ENCODE data around the gene OLFM1.
A peak's percentile ranks its signal among the peaks of the same experiment; 100 is the strongest.

The OLFM1 gene

DNA sequence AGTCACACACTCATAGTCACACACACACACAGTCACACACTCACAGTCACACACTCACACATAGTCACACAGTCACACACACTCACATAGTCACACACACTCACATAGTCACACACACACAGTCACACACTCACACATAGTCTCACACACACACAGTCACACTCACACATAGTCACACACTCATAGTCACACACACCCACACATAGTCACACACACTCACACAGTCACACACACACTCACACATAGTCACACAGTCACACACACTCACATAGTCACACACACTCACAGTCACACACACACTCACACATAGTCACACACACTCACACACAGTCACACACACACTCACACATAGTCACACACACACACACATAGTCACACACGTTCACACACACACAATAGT is 4.1 kb downstream of the OLFM1 start:
- DNase-seq: no peak

DNA sequence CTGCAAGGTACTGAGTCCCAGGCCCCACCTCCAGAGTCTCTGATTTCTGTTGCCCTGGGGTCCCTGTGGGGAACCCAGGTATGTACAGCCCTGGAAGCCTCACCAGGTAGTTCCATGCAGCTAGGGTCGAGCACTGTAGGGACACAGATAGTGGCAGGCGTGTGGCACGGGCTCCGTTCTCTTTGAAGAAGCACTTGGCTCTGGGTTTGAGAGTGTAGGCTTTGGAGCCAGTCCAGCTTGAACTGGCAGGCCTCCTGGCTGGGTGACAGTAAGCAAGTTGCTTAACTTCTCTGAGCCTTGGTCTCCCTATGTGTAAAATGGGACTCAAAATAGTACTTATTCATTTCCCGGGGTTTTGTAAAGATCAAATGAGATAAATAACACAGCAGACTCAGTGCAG is 5.6 kb downstream of the OLFM1 start:
- no peak for DNase-seq

DNA sequence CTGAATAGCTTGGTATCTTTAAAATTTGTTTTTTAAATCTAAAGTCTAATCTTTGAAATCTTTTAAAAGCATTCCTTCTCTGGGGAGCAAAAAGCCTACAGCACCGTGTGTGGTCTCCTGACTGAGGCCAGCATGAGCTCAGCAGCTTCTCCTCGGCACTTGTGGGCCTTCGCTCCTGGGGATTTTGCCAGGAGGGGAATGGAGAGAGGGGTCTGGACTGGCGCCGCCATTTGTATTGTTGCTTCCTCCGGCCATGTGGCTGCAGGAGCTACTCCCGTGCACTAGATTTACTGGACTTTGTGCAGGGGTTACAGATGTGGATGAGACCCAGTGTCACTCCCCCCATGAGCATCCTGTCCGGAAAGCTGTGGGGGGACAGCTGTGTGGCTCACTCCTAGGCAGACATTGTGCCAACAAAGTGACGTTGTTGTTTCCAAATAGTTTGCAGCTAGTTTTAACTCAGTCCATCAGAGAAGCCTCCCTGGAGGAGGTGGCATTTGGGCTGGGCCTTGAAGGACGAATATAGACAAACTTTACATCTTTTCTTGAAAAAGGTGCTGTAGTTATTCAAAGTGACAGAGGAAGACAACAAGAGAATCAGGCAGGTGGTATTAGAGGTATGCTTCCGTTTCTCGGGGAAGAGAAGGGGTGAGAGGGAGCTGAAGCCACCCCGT is 6.6 kb downstream of the OLFM1 start:
- DNase-seq: no peak

DNA sequence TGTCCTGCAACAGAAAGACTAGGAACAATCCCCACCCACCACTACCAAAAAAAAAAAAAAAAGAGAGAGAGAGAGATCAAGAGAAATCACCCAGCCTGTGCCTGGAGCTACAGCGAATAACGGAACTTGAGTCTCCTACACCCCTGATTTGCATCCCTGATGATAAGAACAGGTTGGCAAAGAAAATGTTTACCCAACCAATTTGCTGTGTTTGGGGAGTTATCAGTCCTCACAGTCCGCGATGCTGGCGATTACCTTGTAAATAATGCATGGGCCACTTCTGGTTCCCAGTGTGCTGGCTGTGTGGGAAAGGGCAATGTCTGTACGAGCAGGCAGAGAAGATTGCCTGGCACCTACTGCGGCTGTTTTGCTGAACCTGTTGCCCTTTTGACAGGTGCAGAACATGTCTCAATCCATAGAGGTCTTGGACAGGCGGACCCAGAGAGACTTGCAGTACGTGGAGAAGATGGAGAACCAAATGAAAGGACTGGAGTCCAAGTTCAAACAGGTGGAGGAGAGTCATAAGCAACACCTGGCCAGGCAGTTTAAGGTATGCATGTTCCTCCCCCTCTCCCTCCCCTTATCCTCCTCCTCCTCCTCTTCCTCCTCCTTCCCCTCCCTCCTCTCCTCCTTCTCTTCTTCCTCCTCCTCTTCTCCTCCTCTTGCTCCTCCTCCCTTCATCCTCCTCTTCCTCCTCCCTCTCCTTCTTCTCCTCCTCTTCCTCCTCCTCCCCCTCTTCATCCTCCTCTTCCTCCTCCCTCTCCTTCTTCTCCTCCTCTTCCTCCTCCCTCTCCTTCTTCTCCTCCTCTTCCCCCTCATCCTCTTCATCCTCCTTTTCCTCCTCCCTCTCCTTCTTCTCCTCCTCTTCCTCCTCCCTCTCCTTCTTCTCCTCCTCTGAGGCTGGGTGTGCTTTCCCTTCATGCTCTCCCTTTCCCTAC is 8.3 kb downstream of the OLFM1 start:
- DNase-seq: peak; percentile 6

DNA sequence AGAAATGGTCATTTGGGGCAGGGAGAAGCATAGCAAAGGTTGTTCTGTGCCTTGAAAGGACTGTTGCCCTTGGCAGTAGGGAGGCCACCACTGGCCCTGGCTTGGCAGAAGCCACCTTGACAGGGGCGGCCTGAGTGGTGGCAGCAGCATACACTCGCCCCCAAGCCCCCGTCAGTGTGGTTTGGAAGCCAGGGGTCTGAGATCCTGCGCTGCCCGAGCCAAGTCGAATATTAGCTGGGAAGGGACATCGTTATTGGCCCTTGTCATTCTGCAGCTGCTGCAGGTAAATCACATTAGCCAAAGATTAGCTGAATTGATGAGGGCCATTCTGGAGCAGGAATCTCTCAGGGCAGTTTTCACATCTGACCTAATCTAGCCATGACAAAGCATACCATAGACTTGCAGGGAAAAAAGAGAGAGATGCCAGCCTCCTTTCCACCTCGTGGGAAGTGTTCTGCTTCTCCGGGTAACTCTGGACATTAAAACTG is 9.0 kb downstream of the OLFM1 start:
- DNase-seq: no peak

DNA sequence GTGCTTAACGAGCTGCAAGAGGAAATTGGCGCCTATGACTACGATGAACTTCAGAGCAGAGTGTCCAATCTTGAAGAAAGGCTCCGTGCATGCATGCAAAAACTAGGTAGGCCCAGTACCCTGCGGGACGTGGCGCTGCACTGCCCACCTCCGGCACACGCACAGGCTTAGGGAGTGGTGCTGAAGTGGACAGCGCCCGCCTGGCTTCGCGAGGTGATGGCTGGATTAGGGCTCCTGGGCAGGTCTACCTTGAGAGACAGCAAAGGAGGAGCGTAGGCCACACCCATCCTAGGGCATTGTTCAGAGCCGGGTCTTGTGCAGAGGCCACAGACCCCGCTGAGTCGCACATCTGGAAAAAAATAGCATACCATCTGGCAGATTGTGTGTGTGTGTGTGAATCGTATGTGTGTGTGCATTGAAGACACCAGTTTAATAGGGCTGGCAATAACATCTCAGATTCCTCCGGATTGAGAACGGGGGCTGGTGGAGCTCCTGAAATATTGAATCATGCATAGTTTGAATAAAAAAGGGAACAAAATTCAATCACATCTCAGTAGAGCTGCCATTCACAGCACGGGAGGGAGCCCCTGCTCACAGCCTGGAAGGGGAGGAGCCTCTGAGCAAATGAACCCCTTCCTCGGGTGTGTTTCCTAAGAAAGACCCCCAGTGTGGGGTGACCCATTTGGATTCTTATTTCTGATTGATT is 11.1 kb downstream of the OLFM1 start:
- DNase-seq: no peak

DNA sequence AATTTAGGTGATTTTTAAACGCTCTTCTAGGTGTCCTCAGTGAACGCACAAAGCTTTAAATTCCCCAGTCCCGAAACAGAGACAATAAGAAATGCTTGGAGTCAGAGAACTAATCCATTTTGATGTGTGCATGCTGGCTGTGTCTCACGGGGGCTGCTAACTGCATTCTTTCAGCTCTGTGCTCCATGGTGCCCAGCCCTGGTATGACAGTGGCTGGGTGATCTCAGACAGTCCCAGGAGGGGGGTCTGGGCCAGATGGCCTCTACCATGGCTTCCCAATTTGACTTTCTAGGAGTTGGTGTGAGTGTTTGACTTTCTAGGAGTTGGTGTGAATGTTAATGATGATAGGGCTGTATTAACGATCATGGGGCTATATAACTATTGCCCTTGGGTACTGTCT is 12.1 kb downstream of the OLFM1 start:
- DNase-seq: no peak

DNA sequence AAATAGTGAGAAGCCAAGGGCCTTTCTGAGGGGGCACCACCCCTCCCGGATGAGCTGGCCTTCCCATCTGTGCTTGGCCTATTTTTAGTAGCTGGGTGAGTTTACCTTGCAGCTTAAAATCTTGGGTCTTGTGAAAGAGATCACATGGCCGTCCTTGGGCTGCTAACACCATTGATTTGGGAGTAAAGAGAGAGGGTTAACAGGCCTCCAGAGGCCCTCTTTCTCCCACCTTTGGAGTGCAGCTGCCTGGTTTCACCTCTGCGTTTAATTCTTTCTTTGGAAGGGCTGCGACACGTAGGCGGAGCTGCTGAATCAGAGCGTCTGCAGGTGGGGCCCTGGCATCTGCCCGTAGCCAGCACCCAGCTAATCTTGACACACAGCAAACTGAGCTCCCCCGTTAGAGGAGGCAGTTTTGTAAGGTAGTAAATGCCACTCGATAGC is 12.8 kb downstream of the OLFM1 start:
- DNase-seq: peak; percentile 75

DNA sequence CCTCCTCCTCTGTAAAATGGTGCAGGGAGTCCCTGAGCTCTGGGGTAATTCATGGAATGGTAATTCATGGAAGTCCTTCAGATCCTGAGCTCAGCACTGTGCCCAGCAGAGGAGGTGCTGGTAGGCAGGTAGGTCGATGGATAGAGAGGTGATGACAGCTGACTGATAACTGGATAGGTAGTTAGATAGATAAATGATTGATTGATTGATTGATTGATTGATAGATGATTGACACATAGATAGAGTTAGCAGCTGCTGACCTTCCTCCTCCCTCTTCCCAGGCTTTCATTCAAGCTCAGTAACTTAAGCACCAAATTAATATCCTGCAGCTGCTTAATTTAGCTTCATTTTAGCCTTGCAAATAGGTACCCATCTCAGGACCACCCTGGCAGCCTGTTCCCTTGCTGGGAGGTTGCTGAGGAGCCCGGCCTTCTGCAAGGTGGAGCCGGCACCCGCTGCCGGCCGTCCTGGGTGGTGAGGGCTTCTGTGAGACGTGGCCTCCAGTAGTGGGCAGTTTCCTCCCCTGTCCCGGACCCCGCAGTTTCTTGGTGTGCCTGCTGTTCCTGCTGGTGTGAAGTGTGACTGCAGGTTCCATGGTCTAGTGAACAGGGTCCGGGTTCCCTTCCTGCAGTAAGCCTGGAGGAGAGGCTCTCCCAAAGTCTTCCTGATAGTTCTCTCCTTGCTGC is 13.4 kb downstream of the OLFM1 start:
- no peak for DNase-seq

DNA sequence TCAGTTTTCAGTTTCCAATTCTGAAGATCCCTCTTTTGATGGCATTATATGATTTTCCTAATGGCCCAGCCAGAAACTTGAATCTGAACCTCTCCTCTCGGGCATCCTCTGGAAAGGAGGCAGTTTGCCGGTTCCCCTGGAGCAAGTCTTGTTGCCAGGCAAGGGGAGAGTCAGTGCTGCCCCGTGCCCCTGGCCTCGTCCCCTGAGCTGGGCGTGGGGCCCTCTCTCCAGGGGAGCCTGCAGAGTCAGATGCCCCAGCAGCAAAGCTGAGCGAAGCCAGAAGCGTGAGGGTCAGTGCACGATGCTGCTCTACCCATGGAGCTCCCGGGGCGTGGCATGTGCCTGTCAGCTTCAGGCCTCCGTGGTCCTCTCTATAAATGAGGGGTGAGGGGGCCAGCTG is 14.0 kb downstream of the OLFM1 start:
- DNase-seq: no peak

DNA sequence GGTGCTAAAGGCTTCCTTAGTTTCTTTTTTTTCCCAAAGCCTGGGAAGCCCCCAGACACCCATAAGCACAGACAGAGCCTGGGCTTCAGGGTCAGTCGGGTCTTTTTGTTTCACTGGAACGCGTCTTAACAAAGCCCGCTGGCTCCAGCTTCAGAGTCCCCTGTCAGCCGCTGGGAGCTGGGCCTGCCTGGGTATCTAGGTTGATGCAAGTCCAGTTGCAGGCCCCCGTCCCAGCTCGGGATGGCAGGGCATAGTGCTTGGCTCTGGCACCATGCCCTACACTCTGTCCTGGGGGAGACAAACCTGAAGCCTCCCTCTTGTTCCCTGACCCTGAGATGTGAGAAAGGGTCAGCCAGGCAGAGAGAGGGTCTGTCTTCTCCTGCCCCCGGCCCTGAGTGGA is 14.5 kb downstream of the OLFM1 start:
- no peak for DNase-seq

DNA sequence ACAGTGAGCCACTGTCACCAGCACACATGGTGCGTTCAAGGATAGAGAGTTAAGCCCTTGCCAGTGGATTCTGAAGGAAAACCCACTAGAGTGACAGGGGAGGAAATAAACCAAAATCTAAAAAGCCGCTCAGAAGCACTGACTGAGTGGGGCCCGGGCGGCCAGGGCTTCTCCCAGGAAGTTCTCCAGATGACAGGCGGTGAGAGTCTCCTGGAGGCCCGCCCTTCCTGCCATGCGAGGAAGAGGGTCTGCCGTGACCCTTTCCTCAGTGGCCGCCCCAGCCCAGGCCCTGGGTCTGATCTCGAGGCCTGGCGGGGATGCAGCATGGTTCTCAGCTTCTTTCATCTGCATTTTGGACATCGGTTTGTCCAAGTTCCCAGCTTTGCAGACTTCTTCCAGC is 14.9 kb downstream of the OLFM1 start:
- DNase-seq: no peak

DNA sequence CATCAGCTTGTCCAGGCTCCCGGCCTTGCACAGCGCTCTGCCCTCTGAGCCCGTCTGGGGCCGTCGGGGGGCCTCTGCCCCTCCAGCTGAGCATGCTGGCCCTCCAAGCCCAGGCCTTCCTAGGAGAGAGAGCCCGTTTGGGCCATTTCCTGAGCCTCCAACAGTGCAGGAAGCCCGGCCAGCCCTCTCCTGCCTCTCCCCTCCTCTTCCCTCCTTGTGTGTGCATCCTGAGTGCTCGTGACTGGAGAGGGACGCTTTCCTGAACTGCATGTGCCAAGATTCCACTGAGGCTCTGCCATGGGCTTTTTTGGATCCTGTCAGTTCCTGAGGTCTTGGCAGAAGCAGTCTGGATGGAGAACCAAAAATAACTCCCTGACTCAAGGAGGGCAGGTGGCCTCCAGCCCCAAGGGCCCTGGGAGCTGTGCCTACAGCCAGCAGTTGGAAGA is 15.6 kb downstream of the OLFM1 start:
- no peak for DNase-seq

DNA sequence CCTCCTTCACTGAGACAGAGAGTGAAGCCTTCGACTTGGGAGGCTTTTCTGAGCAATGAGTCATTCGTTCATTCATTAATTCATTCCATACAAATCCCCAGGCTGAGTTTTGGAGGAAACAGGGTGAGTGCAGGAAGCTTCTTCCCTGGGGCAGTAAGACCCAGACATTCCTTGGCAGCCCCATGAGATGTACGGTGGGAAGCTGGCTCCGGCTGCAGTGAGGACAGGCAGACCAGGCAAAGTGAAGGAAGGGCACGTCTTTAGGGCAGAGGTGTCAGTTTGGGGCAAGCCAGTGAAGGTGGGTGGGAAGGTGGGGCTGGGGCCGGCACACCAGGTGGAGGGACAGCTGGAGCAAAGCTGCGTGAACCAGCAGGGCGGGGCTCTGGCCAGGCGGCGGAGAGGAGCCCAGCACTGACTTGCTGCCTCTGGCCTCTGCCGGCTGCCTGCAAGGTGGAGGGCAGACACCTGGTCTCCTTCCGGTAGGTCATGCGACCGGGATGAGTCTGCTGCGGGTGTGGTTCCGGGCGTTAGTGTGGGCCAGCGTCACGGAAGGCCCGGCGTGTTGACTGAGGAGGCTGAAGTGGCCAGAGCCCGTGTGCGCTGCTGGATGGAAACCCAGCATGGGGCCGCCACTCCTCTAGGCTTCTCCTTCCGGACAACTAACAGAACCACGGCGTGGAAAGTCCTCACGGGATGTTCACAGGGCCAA is 16.6 kb downstream of the OLFM1 start:
- DNase-seq: no peak

DNA sequence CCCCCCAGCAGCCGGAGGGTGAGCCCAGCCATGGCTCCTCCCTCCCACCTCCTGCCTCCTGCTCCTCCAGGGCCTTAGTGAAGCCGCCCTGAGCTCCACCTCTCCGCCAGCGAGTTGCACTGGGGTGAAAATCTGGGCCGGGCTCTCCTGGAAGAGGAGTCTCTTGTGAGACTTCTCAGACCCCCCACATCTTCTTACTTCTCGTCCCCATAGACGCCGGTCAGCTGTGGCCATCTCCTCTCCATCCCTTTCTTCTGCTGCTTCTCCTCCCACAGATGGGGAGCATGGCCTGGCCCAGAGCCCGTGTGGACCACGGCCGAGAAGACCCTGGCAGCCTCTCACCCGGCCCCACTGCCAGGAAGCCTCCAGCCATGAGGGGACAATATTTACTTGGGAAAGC is 17.3 kb downstream of the OLFM1 start:
- DNase-seq: no peak

DNA sequence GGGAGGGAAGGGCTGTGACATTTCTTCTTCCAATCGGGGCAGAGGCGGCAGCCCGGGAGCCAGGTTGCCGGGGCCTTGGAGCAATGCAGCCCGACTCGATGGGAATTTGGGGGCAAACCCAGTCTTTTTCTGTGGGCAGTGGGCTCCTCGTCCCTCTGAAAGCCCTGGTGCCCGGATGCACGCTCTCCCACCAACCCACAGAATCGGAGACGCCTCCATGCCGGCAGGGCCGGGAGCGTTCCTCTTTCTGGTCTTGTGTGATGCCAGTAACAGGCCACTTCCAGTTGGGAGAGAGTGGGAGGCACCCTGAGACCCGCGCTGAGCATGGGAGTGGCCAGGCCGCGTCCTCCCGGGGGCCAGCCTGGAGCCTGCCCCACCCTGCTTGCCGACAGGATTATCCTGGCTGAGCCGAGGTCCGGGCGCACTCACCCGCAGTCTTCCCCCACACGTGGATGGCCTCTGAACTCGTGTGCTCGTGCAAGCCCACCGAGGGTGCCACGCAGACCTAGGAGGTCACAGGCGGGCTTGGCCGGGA is 17.8 kb downstream of the OLFM1 start:
- DNase-seq: no peak

DNA sequence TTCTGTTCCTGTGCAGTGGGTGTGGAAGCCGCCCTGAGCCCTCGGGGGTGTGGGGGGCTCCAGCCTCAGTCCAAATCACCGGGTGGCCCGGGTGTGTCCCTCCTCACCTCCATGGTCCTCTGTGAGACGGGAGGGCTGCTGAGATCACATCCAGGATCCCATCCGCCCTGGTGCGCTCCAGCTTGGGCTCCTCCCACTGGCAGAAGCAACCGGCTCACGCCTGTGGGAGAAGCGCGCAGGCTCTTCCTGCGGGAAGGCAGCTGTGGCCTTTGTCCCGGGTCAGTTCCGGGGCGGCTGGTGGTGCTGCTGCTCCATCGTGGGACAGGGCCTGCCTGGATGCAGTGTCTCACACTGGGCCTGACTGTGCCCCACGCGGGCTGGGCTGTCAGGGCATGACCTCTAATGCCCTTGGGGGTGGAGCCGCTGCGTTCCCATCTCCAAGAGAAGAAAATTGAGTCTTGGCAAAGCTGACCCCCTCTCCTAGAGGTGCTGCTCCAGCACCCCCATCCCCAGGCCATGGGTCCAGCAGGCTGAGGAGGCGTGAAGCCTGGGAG is 18.5 kb downstream of the OLFM1 start:
- no peak for DNase-seq

DNA sequence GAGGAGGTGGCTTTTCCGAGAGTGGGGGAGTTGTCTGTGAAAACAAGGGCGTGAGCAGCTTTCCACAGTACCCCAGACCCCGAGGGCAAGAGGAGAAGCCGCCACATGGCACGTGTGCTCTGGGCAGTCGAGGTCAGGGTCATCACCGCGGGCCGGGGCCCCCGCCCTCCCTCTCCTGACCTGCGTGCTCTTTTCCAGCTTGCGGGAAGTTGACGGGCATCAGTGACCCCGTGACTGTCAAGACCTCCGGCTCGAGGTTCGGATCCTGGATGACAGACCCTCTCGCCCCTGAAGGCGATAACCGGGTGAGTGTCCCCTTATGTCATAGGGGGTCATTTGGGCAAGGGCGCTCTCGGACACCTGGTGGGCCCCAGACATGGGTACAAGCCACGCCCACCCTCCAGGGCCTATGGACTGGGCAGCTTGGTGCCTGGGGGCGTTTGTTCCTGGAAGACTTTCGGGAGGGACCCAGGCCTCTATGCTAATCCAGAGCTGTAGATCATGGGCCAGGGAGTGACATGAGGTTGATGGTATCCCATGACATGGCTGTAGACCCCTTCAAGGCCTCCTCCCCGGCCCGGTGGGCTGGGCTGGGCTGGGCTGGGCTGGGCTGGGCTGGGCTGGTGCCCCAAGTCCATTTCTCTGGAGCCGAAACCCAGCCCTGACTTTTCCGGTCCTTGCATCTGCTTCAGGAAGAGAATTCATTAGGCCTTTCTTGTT is 19.2 kb downstream of the OLFM1 start:
- no peak for DNase-seq

DNA sequence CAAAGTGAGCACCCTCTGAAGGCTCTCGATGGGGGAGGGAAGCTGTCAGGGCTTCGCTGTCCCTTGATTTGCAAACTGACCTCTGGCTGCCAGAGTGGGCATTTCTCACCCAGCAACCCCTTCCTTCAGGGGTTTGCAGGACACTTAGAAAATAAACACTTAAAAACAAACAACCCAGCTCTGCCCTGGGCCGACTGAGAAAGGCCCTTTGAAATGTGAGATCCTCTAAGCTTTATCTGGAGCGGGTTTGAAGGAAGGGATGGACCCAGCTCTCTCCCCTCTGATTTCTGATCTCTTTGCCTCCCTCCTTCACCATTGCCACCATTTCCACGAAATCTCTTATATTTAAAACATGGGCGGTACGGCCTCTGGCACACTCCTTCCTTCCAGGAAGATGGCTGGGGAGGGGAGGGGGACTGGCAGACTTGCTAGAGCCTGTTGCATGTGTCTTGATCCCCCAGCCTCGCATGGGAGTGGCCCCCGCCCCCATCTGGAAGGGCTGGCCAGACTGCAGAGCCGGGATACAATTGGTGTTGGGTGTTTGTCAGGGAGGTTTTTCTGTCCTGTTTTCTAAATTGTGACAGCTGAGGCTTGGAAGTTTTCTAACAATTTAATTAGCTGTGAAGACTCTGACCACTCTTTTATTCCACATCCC is 20.2 kb downstream of the OLFM1 start:
- DNase-seq: no peak

DNA sequence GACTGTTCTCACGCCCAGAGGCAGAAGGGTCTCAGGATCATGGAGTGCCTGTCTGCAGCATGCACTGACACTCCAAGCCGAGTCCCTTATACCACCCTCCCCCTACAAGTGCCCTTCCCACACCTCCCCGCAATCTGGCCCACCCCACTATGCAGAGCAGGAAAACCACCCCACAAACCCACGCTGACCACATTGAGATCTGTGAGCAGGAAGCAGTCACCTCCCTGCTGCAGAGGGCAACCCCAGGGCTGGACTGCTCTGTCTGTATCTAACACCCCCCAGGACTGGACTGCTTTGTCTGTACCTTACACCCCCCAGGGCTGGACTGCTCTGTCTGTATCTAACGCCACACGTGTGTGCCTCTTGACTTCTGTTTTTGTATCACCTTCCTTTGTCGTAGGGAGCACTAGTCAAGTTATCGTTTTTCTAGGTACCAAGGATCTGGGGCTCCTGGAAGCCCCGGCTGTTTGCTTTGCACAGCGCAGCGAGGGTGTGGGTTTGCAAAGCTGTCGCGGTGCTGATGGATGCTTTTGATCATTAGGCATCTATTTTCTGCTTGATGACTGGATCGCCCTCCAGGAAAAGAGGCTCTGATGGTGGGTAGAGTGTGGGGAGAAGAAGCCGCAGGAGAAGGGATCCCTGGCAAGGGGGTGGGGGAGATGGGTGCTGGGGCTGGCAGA is 21.5 kb downstream of the OLFM1 start:
- no peak for DNase-seq

All from NCI-H1436 (cell line).